HuH-7 (cell line): ENCODE measurements around the gene KSR1.
A peak's percentile ranks its signal among the peaks of the same experiment; 100 is the strongest.
"Not testable (repeated sequence)": the region's sequence is repeated elsewhere in the genome, so short reads cannot be mapped to it uniquely, and the experiment has no call there.

Experiments
- DNase-seq: peaks from one replicate; pipeline ENCODE4 v3.0.0; 2011; ENCODE audit warnings: low spot score

The KSR1 gene

GRCh38 chr17:27455236-27455913 is 873 bp upstream of the KSR1 start:
- DNase-seq = no peak

GRCh38 chr17:27456681-27457359 is 572 bp downstream of the KSR1 start:
- no peak for DNase-seq

- DNase-seq = no peak
These were observed 1.1 kb downstream of the KSR1 start for GRCh38 chr17:27457360-27457715.

- peak; percentile 34 for DNase-seq
These were observed 1.7 kb downstream of the KSR1 start for GRCh38 chr17:27457731-27458523.

- no peak for DNase-seq
These were observed 2.3 kb downstream of the KSR1 start for GRCh38 chr17:27458524-27458908.

GRCh38 chr17:27459433-27459832 is 3.2 kb downstream of the KSR1 start:
- DNase-seq = no peak

GRCh38 chr17:27460196-27460725 is 4.0 kb downstream of the KSR1 start:
- no peak for DNase-seq

- DNase-seq = no peak
These were observed 5.1 kb downstream of the KSR1 start for GRCh38 chr17:27461192-27461859.

- DNase-seq = no peak
These were observed 5.9 kb downstream of the KSR1 start for GRCh38 chr17:27462149-27462548.

- DNase-seq = no peak
These were observed 6.5 kb downstream of the KSR1 start for GRCh38 chr17:27462714-27463113.

GRCh38 chr17:27463235-27463677 is 7.0 kb downstream of the KSR1 start:
- DNase-seq = no peak

GRCh38 chr17:27464019-27464418 is 7.8 kb downstream of the KSR1 start:
- DNase-seq = not testable (repeated sequence)

- DNase-seq = no peak
These were observed 8.2 kb downstream of the KSR1 start for GRCh38 chr17:27464431-27464830.

GRCh38 chr17:27465875-27466274 is 9.6 kb downstream of the KSR1 start:
- DNase-seq = not testable (repeated sequence)

GRCh38 chr17:27466376-27466742 is 10.1 kb downstream of the KSR1 start:
- DNase-seq = no peak

GRCh38 chr17:27466743-27467375 is 10.6 kb downstream of the KSR1 start:
- DNase-seq = no peak

- DNase-seq = no peak
These were observed 13.0 kb downstream of the KSR1 start for GRCh38 chr17:27469256-27469655.

- no peak for DNase-seq
These were observed 15.3 kb downstream of the KSR1 start for GRCh38 chr17:27471321-27472269.

GRCh38 chr17:27473190-27473747 is 17.0 kb downstream of the KSR1 start:
- DNase-seq = no peak
